Activated CD4-positive, CD25-positive, alpha-beta regulatory T cell treated with anti-CD3 and anti-CD28 coated beads, Interleukin-2, amount 50 U/mL, for 24 hours (primary cell): ENCODE results near the gene SLC26A5.

Experiments
- ATAC-seq, 2 donors: fragments of 150-1000 bp; cut with Tn5 transposase; one replicate each; pipeline ENCODE4 v1.10.0; 2021; ENCODE audit warnings: mild to moderate bottlenecking in 1 of 2, moderate library complexity in 1 of 2

SLC26A5 gene

GRCh38 chr7:103347507-103348267 is 98.3 kb downstream of the SLC26A5 start, which contains the start of gene PSMC2:
Gene PSMC2 (plus strand): TSS chr7:103347643. CDS start chr7:103347712, 69 bp downstream.
- ATAC-seq: peak; percentile 75 to 78

- no peak for ATAC-seq
Measured at GRCh38 chr7:103346396-103346795, 99.6 kb downstream of the SLC26A5 start.

- peak; percentile 87 to 90 for ATAC-seq
Measured at GRCh38 chr7:103344453-103345149, 101.4 kb downstream of the SLC26A5 start, which contains the start of gene DNAJC2. Gene DNAJC2 (minus strand): TSS chr7:103344767. CDS start chr7:103344622, 145 bp downstream.

GRCh38 chr7:103343758-103344452 is 102.1 kb downstream of the SLC26A5 start:
- ATAC-seq: peak in 1 of 2 donors; percentile 15

- ATAC-seq: no peak
Measured at GRCh38 chr7:103343332-103343731, 102.7 kb downstream of the SLC26A5 start.

GRCh38 chr7:103341466-103341865 is 104.5 kb downstream of the SLC26A5 start:
- no peak for ATAC-seq

GRCh38 chr7:103338864-103339263 is 107.1 kb downstream of the SLC26A5 start:
- ATAC-seq: no peak

- no peak for ATAC-seq
Measured at GRCh38 chr7:103336761-103337160, 109.2 kb downstream of the SLC26A5 start.

- peak; percentile 82 to 91 for ATAC-seq
Measured at GRCh38 chr7:103325744-103326143, 120.3 kb downstream of the SLC26A5 start.
